ENCODE data around the gene PLAC8.
"Not testable (repeated sequence)": the region's sequence is repeated elsewhere in the genome, so short reads cannot be mapped to it uniquely, and the experiment has no call there.

Gene PLAC8

GRCh38 chr4:83075311-83076095, 39.0 kb downstream of the PLAC8 start:
- FAIRE-seq, result no peak
- DNase-seq (ENCODE audit: extremely low spot score, insufficient read length, low read depth), result no peak

- DNase-seq (ENCODE audit: extremely low spot score, insufficient read length, low read depth), result not testable (repeated sequence)
- FAIRE-seq, result peak; percentile 24
These were observed 39.7 kb downstream of the PLAC8 start for GRCh38 chr4:83074783-83075182.

GRCh38 chr4:83074086-83074704, 40.3 kb downstream of the PLAC8 start:
- FAIRE-seq, result peak; percentile 97
- DNase-seq (ENCODE audit: extremely low spot score, insufficient read length, low read depth), result peak; percentile 61

GRCh38 chr4:83071116-83071515, 43.4 kb downstream of the PLAC8 start:
- FAIRE-seq, result no peak

GRCh38 chr4:83067058-83067639, 47.4 kb downstream of the PLAC8 start:
- DNase-seq (ENCODE audit: extremely low spot score, insufficient read length, low read depth) (no peak), FAIRE-seq (no peak)

More at GRCh38 chr4:83071116-83071515, 43.4 kb downstream of the PLAC8 start:
- DNase-seq (ENCODE audit: extremely low spot score, insufficient read length, low read depth), result no peak

GRCh38 chr4:83065266-83065665, 49.3 kb downstream of the PLAC8 start:
- DNase-seq (ENCODE audit: extremely low spot score, insufficient read length, low read depth) (no peak), FAIRE-seq (no peak)

GRCh38 chr4:83062739-83063138, 51.8 kb downstream of the PLAC8 start:
- FAIRE-seq (no peak), DNase-seq (ENCODE audit: extremely low spot score, insufficient read length, low read depth) (no peak)

- FAIRE-seq, result peak; percentile 18
- no peak for DNase-seq (ENCODE audit: extremely low spot score, insufficient read length, low read depth)
These were observed 59.6 kb downstream of the PLAC8 start for GRCh38 chr4:83054928-83055327.

- FAIRE-seq; DNase-seq (ENCODE audit: extremely low spot score, insufficient read length, low read depth): not testable (repeated sequence)
These were observed 65.7 kb downstream of the PLAC8 start for GRCh38 chr4:83048781-83049180.

GRCh38 chr4:83046693-83047473, 67.6 kb downstream of the PLAC8 start:
- no peak for DNase-seq (ENCODE audit: extremely low spot score, insufficient read length, low read depth)
- FAIRE-seq, result peak; percentile 56

- DNase-seq (ENCODE audit: extremely low spot score, insufficient read length, low read depth) (no peak), FAIRE-seq (no peak)
These were observed 70.6 kb downstream of the PLAC8 start for GRCh38 chr4:83043801-83044407.

GRCh38 chr4:83043157-83043556, 71.4 kb downstream of the PLAC8 start:
- FAIRE-seq; DNase-seq (ENCODE audit: extremely low spot score, insufficient read length, low read depth): not testable (repeated sequence)

GRCh38 chr4:83040269-83040668, 74.3 kb downstream of the PLAC8 start:
- DNase-seq (ENCODE audit: extremely low spot score, insufficient read length, low read depth), result no peak
- no peak for FAIRE-seq
